Gastroesophageal sphincter (tissue), 4 donors: ENCODE measurements around the gene RERE. TPM values are rescaled to one million over a fixed set of nuclear protein-coding genes. Genes with fewer than 3 reads are reported as not detected.

ENCODE experiments used
- ATAC-seq: fragments of 150-250 bp; one replicate; pipeline ENCODE4 v1.9.1; 2016; ENCODE audit warnings: mild to moderate bottlenecking, moderate library complexity
- H3K27ac ChIP-seq, 4 donors: fragments of 200-600 bp; sonication (generic) in 3 of 4; 1 replicate in 3 of 4; 2 replicates in 1 of 4; pipeline ENCODE4 v1.5.1; 2016 to 2019
- H3K27me3 ChIP-seq: fragments of 200-600 bp; sonication (generic); one replicate; pipeline ENCODE4 v1.5.1; 2019
- H3K36me3 ChIP-seq, 2 donors: fragments of 200-600 bp; sonication (generic); one replicate each; pipeline ENCODE4 v1.5.1; 2019; ENCODE audit warnings: control low read depth in 1 of 2
- H3K4me1 ChIP-seq, 3 donors: fragments of 200-600 bp; sonication (generic); 1 replicate in 2 of 3; 2 replicates in 1 of 3; pipeline ENCODE4 v1.5.1; 2016 to 2019; ENCODE audit warnings: control low read depth in 2 of 3
- H3K4me3 ChIP-seq, 2 donors: fragments of 200-600 bp; sonication (generic); one replicate each; pipeline ENCODE4 v1.5.1; 2019; ENCODE audit warnings: mild to moderate bottlenecking in 1 of 2, moderate library complexity in 1 of 2
- H3K9me3 ChIP-seq, 3 donors: fragments of 200-600 bp; sonication (generic); one replicate each; pipeline ENCODE4 v1.5.1; 2017 to 2019; ENCODE audit warnings: control low read depth in 2 of 3
- CTCF ChIP-seq, 4 experiments: fragments of 200-600 bp in 2 of 4; fragments of 450-650 bp in 2 of 4; sonication (generic) in 1 of 4; IDR thresholded peaks; one replicate each; pipeline ENCODE4 v1.5.1; 2017 to 2019; ENCODE audit warnings: antibody characterized with exemption in 4 of 4, mild to moderate bottlenecking in 2 of 4, moderate library complexity in 2 of 4
- EP300 ChIP-seq: sonication (generic); formaldehyde crosslinking; IDR thresholded peaks from one replicate; pipeline ENCODE4 v1.6.1; 2017; ENCODE audit warnings: antibody characterized with exemption, mild to moderate bottlenecking
- POLR2A ChIP-seq, 2 donors: fragments of 450-650 bp; IDR thresholded peaks; one replicate each; pipeline ENCODE4 v1.6.1; 2017; ENCODE audit warnings: antibody characterized with exemption in 2 of 2, mild to moderate bottlenecking in 2 of 2, moderate library complexity in 1 of 2
- POLR2AphosphoS5 ChIP-seq: sonication (generic); formaldehyde crosslinking; IDR thresholded peaks from one replicate; pipeline ENCODE4 v1.6.1; 2017; ENCODE audit warnings: antibody characterized with exemption
- WGBS, 2 donors: methylation state at CpG; one replicate each; pipeline ENCODE4 v1.1.5; 2018; ENCODE audit warnings: low coverage in 1 of 2; 5-methylcytosine and 5-hydroxymethylcytosine counted together
- total RNA-seq, 4 donors: library from RNA; depleted of rRNA; stranded (reverse); fragments of >200 nt; gene quantifications; one replicate each; pipeline ENCODE4 v1.1.0, GENCODE V29; 2016

Gene RERE
- total RNA-seq, 4 donors from 2014 or later = 112 to 212 (median 139) TPM

- Histone ChIP-seq H3K36me3 (peaks cover 0 to 84% of the 10 kb centered on the region in 2 donors), H3K27me3 (no peaks in the 10 kb centered on the region), H3K27ac (no peak overlapping the region), H3K9me3 (no peaks in the 10 kb centered on the region), H3K4me1 (no peaks in the 10 kb centered on the region), H3K4me3 (no peak overlapping the region)
- WGBS, 2 donors = 95 to 100% methylated on average over 4 to 10 of the region's 47 CpGs
- TF ChIP-seq POLR2AphosphoS5 = no peak
- no peak for TF ChIP-seq POLR2A (IDR thresholded peaks at IDR 0.05)
- TF ChIP-seq EP300 = no peak
- no peak for TF ChIP-seq CTCF (IDR thresholded peaks at IDR 0.05)
- no peak for ATAC-seq
Measured at GRCh38 chr1:8330271-8331125, 486.9 kb downstream of the RERE start.

- Histone ChIP-seq H3K4me1 (no peaks in the 10 kb centered on the region), H3K27me3 (no peaks in the 10 kb centered on the region), H3K9me3 (no peaks in the 10 kb centered on the region), H3K27ac (no peak overlapping the region), H3K4me3 (no peak overlapping the region), H3K36me3 (peaks cover 0 to 84% of the 10 kb centered on the region in 2 donors)
- no peak for TF ChIP-seq EP300
- no peak for TF ChIP-seq POLR2AphosphoS5
- TF ChIP-seq CTCF (IDR thresholded peaks at IDR 0.05) = no peak
- TF ChIP-seq POLR2A (IDR thresholded peaks at IDR 0.05) = no peak
- 80 to 100% methylated on average over 1 to 2 of the region's 14 CpGs for WGBS, 2 donors
- ATAC-seq = no peak
Measured at GRCh38 chr1:8329858-8330257, 487.6 kb downstream of the RERE start.

GRCh38 chr1:8329439-8329838 is 488.0 kb downstream of the RERE start:
- ATAC-seq = no peak
- Histone ChIP-seq H3K4me3 (no peak overlapping the region), H3K4me1 (no peaks in the 10 kb centered on the region), H3K27ac (no peak overlapping the region), H3K36me3 (peaks cover 0 to 84% of the 10 kb centered on the region in 2 donors), H3K9me3 (no peaks in the 10 kb centered on the region), H3K27me3 (no peaks in the 10 kb centered on the region)
- WGBS, 2 donors = no CpG with 5 or more reads among the region's 12 CpGs
- TF ChIP-seq EP300 (no peak), POLR2A (IDR thresholded peaks at IDR 0.05) (no peak), POLR2AphosphoS5 (no peak), CTCF (IDR thresholded peaks at IDR 0.05) (no peak)

- Histone ChIP-seq H3K4me1 (no peaks in the 10 kb centered on the region), H3K27ac (no peak overlapping the region), H3K27me3 (no peaks in the 10 kb centered on the region), H3K9me3 (no peaks in the 10 kb centered on the region), H3K36me3 (peaks cover 0 to 75% of the 10 kb centered on the region in 2 donors), H3K4me3 (no peak overlapping the region)
- WGBS, 2 donors = 87 to 93% methylated on average over 11 to 12 of the region's 18 CpGs
- TF ChIP-seq POLR2A (IDR thresholded peaks at IDR 0.05) (no peak), EP300 (no peak), POLR2AphosphoS5 (no peak), CTCF (IDR thresholded peaks at IDR 0.05) (no peak)
- no peak for ATAC-seq
Measured at GRCh38 chr1:8328271-8328670, 489.2 kb downstream of the RERE start.

GRCh38 chr1:8326265-8326664 is 491.2 kb downstream of the RERE start:
- Histone ChIP-seq H3K27ac (no peak overlapping the region), H3K4me3 (no peak overlapping the region), H3K36me3 (peaks cover 0 to 60% of the 10 kb centered on the region in 2 donors), H3K9me3 (no peaks in the 10 kb centered on the region), H3K4me1 (no peaks in the 10 kb centered on the region), H3K27me3 (no peaks in the 10 kb centered on the region)
- WGBS, 2 donors = 94% methylated on average over 5 to 8 of the region's 13 CpGs
- no peak for TF ChIP-seq EP300
- TF ChIP-seq CTCF (IDR thresholded peaks at IDR 0.05) = no peak
- TF ChIP-seq POLR2AphosphoS5 = no peak
- TF ChIP-seq POLR2A (IDR thresholded peaks at IDR 0.05) = no peak
- ATAC-seq = no peak
